ENCODE data around the gene ATP2A1. TPM values are rescaled to one million over a fixed set of nuclear protein-coding genes. Genes with fewer than 3 reads are reported as not detected.

The ATP2A1 gene
- total and polyA plus RNA-seq, 2 donors from 2014 or later = 0.25 to 0.47 TPM

GRCh38 chr16:28930203-28930602 lies 51.9 kb downstream of the ATP2A1 start:
- peaks cover 0 to 2% (median 0%) of the 10 kb centered on the region in 3 donors for H3K4me1 ChIP-seq (ENCODE audit: control insufficient read depth in 2 of 3, insufficient read depth in 2 of 3, low read depth in 1 of 3, low read length in 3 of 3)
- DNase-seq (no peak), FAIRE-seq (no peak)
- intact Hi-C loops (cut with DNase I) = no loop called here
- no peak overlapping the region for H3K27ac ChIP-seq (ENCODE audit: low read depth in 2 of 2, low read length in 2 of 2)
- TF ChIP-seq CTCF (IDR thresholded peaks at IDR 0.05; ENCODE audit: borderline replicate concordance, extremely low read depth, insufficient read depth) = no peak
- H3K9me3 ChIP-seq (ENCODE audit: control insufficient read depth in 2 of 3, insufficient read depth in 1 of 3, low read length in 3 of 3) = no peaks in the 10 kb centered on the region
- no peaks in the 10 kb centered on the region for H3K27me3 ChIP-seq (ENCODE audit: control insufficient read depth, insufficient read depth, low read length)
- H3K4me3 ChIP-seq (ENCODE audit: low read length in 3 of 3) = no peak overlapping the region
- no peaks in the 10 kb centered on the region for H3K36me3 ChIP-seq (ENCODE audit: control insufficient read depth in 2 of 3, insufficient read depth in 3 of 3, low read length in 3 of 3)
- no peak overlapping the region for H3K9ac ChIP-seq (ENCODE audit: low read length in 3 of 3)

GRCh38 chr16:28930652-28931051 lies 52.4 kb downstream of the ATP2A1 start:
- no peak overlapping the region for H3K4me3 ChIP-seq (ENCODE audit: low read length in 3 of 3)
- no peaks in the 10 kb centered on the region for H3K36me3 ChIP-seq (ENCODE audit: control insufficient read depth in 2 of 3, insufficient read depth in 3 of 3, low read length in 3 of 3)
- intact Hi-C loops (cut with DNase I) = no loop called here
- DNase-seq = no peak
- H3K9me3 ChIP-seq (ENCODE audit: control insufficient read depth in 2 of 3, insufficient read depth in 1 of 3, low read length in 3 of 3) = no peaks in the 10 kb centered on the region
- no peak overlapping the region for H3K27ac ChIP-seq (ENCODE audit: low read depth in 2 of 2, low read length in 2 of 2)
- no peak overlapping the region for H3K9ac ChIP-seq (ENCODE audit: low read length in 3 of 3)
- H3K27me3 ChIP-seq (ENCODE audit: control insufficient read depth, insufficient read depth, low read length) = no peaks in the 10 kb centered on the region
- FAIRE-seq = no peak
- no peak for TF ChIP-seq CTCF (IDR thresholded peaks at IDR 0.05; ENCODE audit: borderline replicate concordance, extremely low read depth, insufficient read depth)
- peaks cover 0 to 2% (median 0%) of the 10 kb centered on the region in 3 donors for H3K4me1 ChIP-seq (ENCODE audit: control insufficient read depth in 2 of 3, insufficient read depth in 2 of 3, low read depth in 1 of 3, low read length in 3 of 3)

- Histone ChIP-seq H3K27ac (ENCODE audit: low read depth in 2 of 2, low read length in 2 of 2) (no peak within 1 kb of the TSS), H3K4me3 (ENCODE audit: low read length in 3 of 3) (no peak within 1 kb of the TSS), H3K36me3 (ENCODE audit: control insufficient read depth in 2 of 3, insufficient read depth in 3 of 3, low read length in 3 of 3) (no peaks in the 10 kb centered on the region), H3K4me1 (ENCODE audit: control insufficient read depth in 2 of 3, insufficient read depth in 2 of 3, low read depth in 1 of 3, low read length in 3 of 3) (no peaks in the 10 kb centered on the region), H3K9me3 (ENCODE audit: control insufficient read depth in 2 of 3, insufficient read depth in 1 of 3, low read length in 3 of 3) (no peaks in the 10 kb centered on the region), H3K27me3 (ENCODE audit: control insufficient read depth, insufficient read depth, low read length) (no peaks in the 10 kb centered on the region), H3K9ac (ENCODE audit: low read length in 3 of 3) (no peak within 1 kb of the TSS)
- DNase-seq = peak in 3 of 5 donors; percentile 29 to 51 (median 51)
- intact Hi-C loops (cut with DNase I) = no loop called here
- no peak for FAIRE-seq
- TF ChIP-seq CTCF (IDR thresholded peaks at IDR 0.05; ENCODE audit: borderline replicate concordance, extremely low read depth, insufficient read depth) = no peak
Measured at GRCh38 chr16:28931801-28932225, 53.5 kb downstream of the ATP2A1 start, which contains the start of gene CD19. Gene CD19 (plus strand): TSS chr16:28931971. CDS start chr16:28932001, 30 bp downstream.
